OCI-LY1 (cell line): ENCODE data around the gene MLLT3.

Experiments used
- H2AFZ ChIP-seq: fragments of 200-600 bp; sonication (generic), shearing (Covaris generic); 2 replicates; pipeline ENCODE4 v1.6.0; 2014; ENCODE audit warnings: antibody characterized with exemption, mild to moderate bottlenecking, low read length
- H3F3A ChIP-seq: fragments of 200-600 bp; sonication (generic), shearing (Covaris generic); 2 replicates; pipeline ENCODE4 v1.6.0; 2014; ENCODE audit warnings: mild to moderate bottlenecking, antibody characterized with exemption, low read length, moderate library complexity; ENCODE audit not compliant: insufficient read depth
- H3K27ac ChIP-seq: fragments of 200-600 bp; sonication (generic); 2 replicates; pipeline ENCODE4 v1.5.1; 2014; ENCODE audit warnings: low read length, mixed run types, mild to moderate bottlenecking, low read depth; ENCODE audit not compliant: poor library complexity, severe bottlenecking
- H3K27me3 ChIP-seq: fragments of 200-600 bp; sonication (generic); 2 replicates; pipeline ENCODE4 v1.6.0; 2014; ENCODE audit warnings: antibody characterized with exemption, mild to moderate bottlenecking, low read length, moderate library complexity; ENCODE audit not compliant: insufficient read depth
- H3K36me3 ChIP-seq: fragments of 200-600 bp; sonication (generic); 2 replicates; pipeline ENCODE4 v1.6.1; 2014; ENCODE audit warnings: mild to moderate bottlenecking, antibody characterized with exemption, low read length, moderate library complexity, mixed read lengths; ENCODE audit not compliant: insufficient read depth
- H3K4me1 ChIP-seq: fragments of 200-600 bp; sonication (generic); 2 replicates; pipeline ENCODE4 v1.5.1; 2014; ENCODE audit warnings: mild to moderate bottlenecking, low read length, moderate library complexity; ENCODE audit not compliant: insufficient read depth, severe bottlenecking
- H3K4me2 ChIP-seq: fragments of 200-600 bp; sonication (generic), shearing (Covaris generic); 2 replicates; pipeline ENCODE4 v1.6.1; 2014; ENCODE audit warnings: low read length
- H3K4me3 ChIP-seq: fragments of 200-600 bp; sonication (generic); 2 replicates; pipeline ENCODE4 v1.5.1; 2014; ENCODE audit warnings: low read length, low read depth, mild to moderate bottlenecking, mixed read lengths; ENCODE audit not compliant: poor library complexity, severe bottlenecking
- H3K79me2 ChIP-seq: fragments of 200-600 bp; shearing (Covaris generic); 2 replicates; pipeline ENCODE4 v1.6.1; 2016; ENCODE audit warnings: mixed run types, low read length, mixed read lengths; ENCODE audit not compliant: insufficient read depth
- H3K9ac ChIP-seq: fragments of 200-600 bp; sonication (generic), shearing (Covaris generic); 2 replicates; pipeline ENCODE4 v1.6.1; 2014; ENCODE audit warnings: mild to moderate bottlenecking, low read length, mixed read lengths
- H3K9me2 ChIP-seq: fragments of 200-600 bp; sonication (generic), shearing (Covaris generic); 2 replicates; pipeline ENCODE4 v1.6.1; 2014; ENCODE audit warnings: low read depth, mild to moderate bottlenecking, low read length, mixed read lengths
- H3K9me3 ChIP-seq: fragments of 200-600 bp; shearing (Covaris generic); 2 replicates; pipeline ENCODE4 v1.6.1; 2014; ENCODE audit warnings: low read length, mixed read lengths
- H4K20me1 ChIP-seq: fragments of 200-600 bp; sonication (generic), shearing (Covaris generic); 2 replicates; pipeline ENCODE4 v1.6.0; 2016; ENCODE audit warnings: mild to moderate bottlenecking, low read length; ENCODE audit not compliant: insufficient read depth
- CTCF ChIP-seq: fragments of 200-600 bp; sonication (generic), shearing (Covaris generic); IDR thresholded peaks from 2 replicates; pipeline ENCODE4 v1.5.1; 2017; ENCODE audit warnings: mild to moderate bottlenecking, antibody characterized with exemption, low read length, moderate library complexity, mixed read lengths
- EZH2 ChIP-seq: fragments of 200-600 bp; sonication (generic), shearing (Covaris generic); IDR thresholded peaks from 2 replicates; pipeline ENCODE4 v1.8.0; 2017; ENCODE audit warnings: borderline replicate concordance, mixed run types, mild to moderate bottlenecking, antibody characterized with exemption, low read length, moderate library complexity, mixed read lengths

Gene MLLT3

GRCh38 chr9:20622330-20623020, at the start of gene MLLT3:
Gene MLLT3, minus strand, starts transcription at chr9:20622499.
- H3K4me2 ChIP-seq: peak within 1 kb of the TSS; percentile 78
- H3K27ac ChIP-seq: peak within 1 kb of the TSS; percentile 45
- no peaks in the 10 kb centered on the region for H3K36me3 ChIP-seq
- peak within 1 kb of the TSS; percentile 82 for H3K4me3 ChIP-seq
- H3K27me3 ChIP-seq: no peaks in the 10 kb centered on the region
- H3F3A ChIP-seq: no peaks in the 10 kb centered on the region
- no peaks in the 10 kb centered on the region for H4K20me1 ChIP-seq
- TF ChIP-seq EZH2 (no peak), CTCF (no peak)
- H3K9ac ChIP-seq: peak within 1 kb of the TSS; percentile 73
- no peaks in the 10 kb centered on the region for H3K79me2 ChIP-seq
- H3K9me3 ChIP-seq: no peaks in the 10 kb centered on the region
- H3K9me2 ChIP-seq: no peaks in the 10 kb centered on the region
- H3K4me1 ChIP-seq: peaks cover 33% of the 10 kb centered on the region
- peak within 1 kb of the TSS; percentile 72; the same call in 1 of the 2 replicates for H2AFZ ChIP-seq

- Histone ChIP-seq H3K27me3 (no peaks in the 10 kb centered on the region; the same call in 1 of the 2 replicates), H3K9me3 (no peaks in the 10 kb centered on the region), H3K9ac (no peak overlapping the region), H3K4me3 (no peak overlapping the region), H3K9me2 (no peaks in the 10 kb centered on the region), H3K27ac (no peak overlapping the region), H3K79me2 (no peaks in the 10 kb centered on the region), H3K4me2 (no peak overlapping the region), H3K4me1 (no peaks in the 10 kb centered on the region), H2AFZ (no peak overlapping the region), H3F3A (no peaks in the 10 kb centered on the region), H4K20me1 (no peaks in the 10 kb centered on the region), H3K36me3 (no peaks in the 10 kb centered on the region)
- TF ChIP-seq CTCF (no peak), EZH2 (no peak)
These were observed 49.3 kb upstream of the MLLT3 start for GRCh38 chr9:20671635-20672034.

- no peak overlapping the region for H2AFZ ChIP-seq
- H3K79me2 ChIP-seq: no peaks in the 10 kb centered on the region
- H3K4me1 ChIP-seq: no peaks in the 10 kb centered on the region
These were observed 48.1 kb upstream of the MLLT3 start for GRCh38 chr9:20670395-20670794.

More at GRCh38 chr9:20670395-20670794, 48.1 kb upstream of the MLLT3 start:
- TF ChIP-seq CTCF (no peak), EZH2 (no peak)
- Histone ChIP-seq H3K27ac (no peak overlapping the region), H3K9ac (no peak overlapping the region), H3K9me2 (no peaks in the 10 kb centered on the region), H3K36me3 (no peaks in the 10 kb centered on the region), H3K27me3 (no peaks in the 10 kb centered on the region), H3K4me2 (no peak overlapping the region), H4K20me1 (no peaks in the 10 kb centered on the region), H3F3A (no peaks in the 10 kb centered on the region), H3K9me3 (no peaks in the 10 kb centered on the region), H3K4me3 (no peak overlapping the region)
